A549 (cell line): ENCODE results near the gene SRRM4. TPM values are rescaled to one million over a fixed set of nuclear protein-coding genes. Genes with fewer than 3 reads are reported as not detected.

Source experiments
- ATAC-seq, 2 experiments: fragments of 200-7000 bp in 1 of 2; fragments of >200 bp in 1 of 2; cut with Nextera tagmentation in 1 of 2; cut with Tn5 transposase in 1 of 2; 3 replicates each; pipeline versions ENCODE4 v1.8.0 to v1.9.1; 2018 to 2020; ENCODE audit warnings: mild to moderate bottlenecking in 1 of 2, moderate library complexity in 1 of 2
- CTCF ChIA-PET: fragments of 300-600 bp; sonication (Branson Sonifier 250); formaldehyde crosslinking; extraction: SDS; loops from one replicate; lab custom pipeline; 2021; ENCODE audit warnings: antibody characterized with exemption, inconsistent platforms; lab: Yijun Ruan, JAX
- POLR2A ChIA-PET: fragments of 350-600 bp; formaldehyde crosslinking; extraction: SDS; loops from one replicate; lab custom pipeline; 2021; ENCODE audit warnings: antibody characterized with exemption, inconsistent platforms; lab: Yijun Ruan, JAX
- DNase-seq, 2 experiments: peaks; one replicate each; pipeline versions ENCODE4 v3.0.0 to v3.0.0-alpha.2; 2011 to 2016; ENCODE audit warnings: low read depth in 1 of 2, low spot score in 1 of 2
- FAIRE-seq: peaks from 2 replicates; lab custom pipeline; 2011; peaks lifted over from hg19 to GRCh38; lab: Jason Lieb, UNC
- H3K27ac ChIP-seq, 2 experiments: fragments of >200 bp; sonication (Bioruptor Twin); formaldehyde crosslinking; 3 replicates each; pipeline ENCODE4 v1.5.1; 2016 to 2017
- H3K4me1 ChIP-seq: fragments of >200 bp; sonication (Bioruptor Twin); formaldehyde crosslinking; 3 replicates; pipeline ENCODE4 v1.6.1; 2016
- H3K4me2 ChIP-seq: fragments of >200 bp; sonication (Bioruptor Twin); formaldehyde crosslinking; 3 replicates; pipeline ENCODE4 v1.6.1; 2016
- H3K4me3 ChIP-seq: fragments of >200 bp; sonication (Bioruptor Twin); formaldehyde crosslinking; 3 replicates; pipeline ENCODE4 v1.5.1; 2016
- H3K9me3 ChIP-seq: fragments of >200 bp; sonication (Bioruptor Twin); formaldehyde crosslinking; 3 replicates; pipeline ENCODE4 v1.6.1; 2016
- CBX2 ChIP-seq: fragments of 200-600 bp; sonication (generic); IDR thresholded peaks from 2 replicates; pipeline ENCODE4 v1.6.1; 2016; ENCODE audit warnings: low read depth, mild to moderate bottlenecking, borderline replicate concordance
- CBX8 ChIP-seq: fragments of 200-600 bp; sonication (generic); IDR thresholded peaks from 2 replicates; pipeline ENCODE4 v1.6.1; 2016
- CHD2 ChIP-seq: fragments of 150-350 bp; IDR thresholded peaks from 2 replicates; pipeline ENCODE4 v1.6.1; 2014; ENCODE audit warnings: low read length; ENCODE audit not compliant: partially characterized antibody
- CHD4 ChIP-seq: fragments of 200-600 bp; sonication (generic); IDR thresholded peaks from 2 replicates; pipeline ENCODE4 v1.6.1; 2016; ENCODE audit warnings: antibody characterized with exemption, mild to moderate bottlenecking, borderline replicate concordance
- CTCF ChIP-seq: fragments of >200 bp; sonication (Bioruptor Twin); formaldehyde crosslinking; IDR thresholded peaks from 3 replicates; pipeline ENCODE4 v1.5.1; 2016
- EHF ChIP-seq: fragments of 250-450 bp; sonication (Bioruptor Pico); IDR thresholded peaks from 2 replicates; pipeline ENCODE4 v1.5.0; 2020; ENCODE audit warnings: mild to moderate bottlenecking
- ESRRA ChIP-seq: fragments of 150-350 bp; IDR thresholded peaks from 2 replicates; pipeline ENCODE4 v1.6.1; 2014; ENCODE audit warnings: mild to moderate bottlenecking, low read length, borderline replicate concordance
- HMGXB4 ChIP-seq: fragments of 250-450 bp; sonication (Bioruptor Pico); IDR thresholded peaks from 2 replicates; pipeline ENCODE4 v1.5.0; 2021; ENCODE audit warnings: mild to moderate bottlenecking, moderate library complexity, borderline replicate concordance
- JUN ChIP-seq, 2 experiments: fragments of >200 bp; sonication (Bioruptor Twin); formaldehyde crosslinking; IDR thresholded peaks; 2 replicates in 1 of 2; 3 replicates in 1 of 2; pipeline ENCODE4 v1.6.1; 2016 to 2017
- JUNB ChIP-seq: fragments of >200 bp; sonication (Bioruptor Twin); formaldehyde crosslinking; IDR thresholded peaks from 2 replicates; pipeline ENCODE4 v1.6.1; 2016
- RAD21 ChIP-seq, 2 experiments: fragments of >200 bp in 1 of 2; sonication (Bioruptor Twin) in 1 of 2; formaldehyde crosslinking in 1 of 2; IDR thresholded peaks in 1 of 2; conservative IDR thresholded peaks in 1 of 2; 2 replicates in 1 of 2; 3 replicates in 1 of 2; pipeline ENCODE4 v1.6.1; 2012 to 2018; ENCODE audit warnings: inconsistent platforms in 1 of 2
- RCOR1 ChIP-seq: fragments of 150-350 bp; IDR thresholded peaks from 2 replicates; pipeline ENCODE4 v1.6.1; 2014; ENCODE audit warnings: antibody characterized with exemption, low read length, low read depth
- REST ChIP-seq: fragments of 200-600 bp; sonication (generic); IDR thresholded peaks from 2 replicates; pipeline ENCODE4 v1.6.1; 2016; ENCODE audit warnings: antibody characterized with exemption, mild to moderate bottlenecking, moderate library complexity
- RFX5 ChIP-seq: fragments of 450-650 bp; IDR thresholded peaks from 2 replicates; pipeline ENCODE4 v1.7.1; 2014; ENCODE audit warnings: antibody characterized with exemption, mild to moderate bottlenecking, moderate library complexity
- RNF2 ChIP-seq: fragments of 200-600 bp; sonication (generic); IDR thresholded peaks from 2 replicates; pipeline ENCODE4 v1.6.1; 2016; ENCODE audit warnings: low read depth, mild to moderate bottlenecking, antibody characterized with exemption, moderate library complexity, borderline replicate concordance
- USF2 ChIP-seq: fragments of 450-650 bp; IDR thresholded peaks from 2 replicates; pipeline ENCODE4 v1.6.1; 2014; ENCODE audit warnings: antibody characterized with exemption
- ZFP36 ChIP-seq: fragments of 450-650 bp; IDR thresholded peaks from 2 replicates; pipeline ENCODE4 v1.6.1; 2014; ENCODE audit warnings: borderline replicate concordance; ENCODE audit not compliant: partially characterized antibody
- WGBS: methylation state at CpG from one replicate; pipeline ENCODE4 v1.1.6; 2017; ENCODE audit errors: missing lambda C conversion rate; 5-methylcytosine and 5-hydroxymethylcytosine counted together
- polyA plus RNA-seq, 4 experiments: library from polyadenylated mRNA; depleted of rRNA in 3 of 4; stranded (reverse); fragments of >200 nt; fragmentation: RNase III in 1 of 4; extraction: RNeasy Plus Mini Kit Qiagen cat#74134 plus additional on column Dnase treatment in 1 of 4; gene quantifications; 2 replicates in 3 of 4; 3 replicates in 1 of 4; pipeline ENCODE4 v1.2.3, GENCODE V29; 2011 to 2017

The SRRM4 gene
- polyA plus RNA-seq, 2 of the 4 experiments (the other 2 are of a cell fraction) = not detected

DNA sequence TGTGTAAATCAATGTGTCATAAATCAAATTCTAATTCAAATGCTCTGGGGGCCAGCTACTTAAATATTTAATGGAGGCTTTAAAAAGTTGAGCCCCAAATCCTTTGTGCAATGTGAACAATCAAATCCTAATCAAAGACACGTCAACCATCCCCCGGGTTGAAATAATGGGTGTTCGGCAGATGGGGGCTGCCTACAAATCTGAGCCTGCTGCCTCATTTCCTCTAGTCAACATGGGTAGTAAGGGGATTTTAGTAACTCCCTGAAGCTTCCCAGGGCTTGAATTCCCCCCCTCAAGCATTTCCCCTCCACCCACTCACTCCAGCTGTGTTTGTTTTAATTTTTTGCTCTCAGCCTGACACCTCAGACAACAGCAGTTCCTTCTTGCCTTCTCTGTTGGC lies 37.8 kb downstream of the SRRM4 start:
- WGBS = 2% methylated on average over 3 of the region's 3 CpGs
- Histone ChIP-seq H3K4me3 (no peak overlapping the region), H3K27ac (no peak overlapping the region), H3K9me3 (no peaks in the 10 kb centered on the region), H3K4me1 (no peaks in the 10 kb centered on the region), H3K4me2 (no peak overlapping the region)
- ChIA-PET CTCF (no interaction called here), POLR2A (no interaction called here)
- no peak for FAIRE-seq
- DNase-seq = no peak
- TF ChIP-seq ESRRA = no peak
- TF ChIP-seq RFX5 = no peak
- no peak for TF ChIP-seq JUNB
- no peak for TF ChIP-seq CTCF
- TF ChIP-seq CBX2 = no peak
- TF ChIP-seq HMGXB4 (CRISPR knock-in tag) = no peak
- no peak for TF ChIP-seq RCOR1
- TF ChIP-seq RAD21 (conservative IDR thresholded peaks at IDR 0.05 in 1 of 2, IDR thresholded peaks at IDR 0.05 in 1 of 2) = no peak
- no peak for TF ChIP-seq CBX8
- no peak for TF ChIP-seq CHD2
- TF ChIP-seq RNF2 = no peak
- no peak for TF ChIP-seq JUN (IDR thresholded peaks at IDR 0.05)
- TF ChIP-seq USF2 = no peak
- no peak for TF ChIP-seq ZFP36
- no peak for TF ChIP-seq EHF (CRISPR knock-in tag)
- TF ChIP-seq REST = no peak
- no peak for TF ChIP-seq CHD4
- no peak for ATAC-seq
